Neural progenitor cell (in vitro differentiated cells): Measurements from ENCODE around the gene BTBD9. TPM values are rescaled to one million over a fixed set of nuclear protein-coding genes. Genes with fewer than 3 reads are reported as not detected.
"Not testable (repeated sequence)": the region's sequence is repeated elsewhere in the genome, so short reads cannot be mapped to it uniquely, and the experiment has no call there.

Source experiments
- DNase-seq: peaks from one replicate; pipeline ENCODE4 v3.0.0-alpha.2; 2016; ENCODE audit warnings: low spot score
- H2AFZ ChIP-seq: fragments of 200-600 bp; sonication (generic); replicated peaks from 2 replicates; pipeline ENCODE4 v1.6.1; 2016; ENCODE audit warnings: antibody characterized with exemption
- H3F3A ChIP-seq: fragments of 200-600 bp; sonication (generic); 2 replicates; pipeline ENCODE4 v1.6.1; 2016; ENCODE audit warnings: antibody characterized with exemption, low read depth
- H3K27ac ChIP-seq: fragments of 200-600 bp; sonication (generic); 2 replicates; pipeline ENCODE4 v1.5.1; 2016; ENCODE audit warnings: mild to moderate bottlenecking
- H3K27me3 ChIP-seq: fragments of 200-600 bp; sonication (generic); 2 replicates; pipeline ENCODE4 v1.6.1; 2016; ENCODE audit warnings: mild to moderate bottlenecking, moderate library complexity
- H3K36me3 ChIP-seq: fragments of 200-600 bp; sonication (generic); 2 replicates; pipeline ENCODE4 v1.5.1; 2016
- H3K4me1 ChIP-seq: fragments of 200-600 bp; sonication (generic); 2 replicates; pipeline ENCODE4 v1.6.1; 2016; ENCODE audit warnings: mixed run types
- H3K4me2 ChIP-seq: fragments of 200-600 bp; sonication (generic); 2 replicates; pipeline ENCODE4 v1.6.1; 2016
- H3K4me3 ChIP-seq: fragments of 200-600 bp; sonication (generic); 2 replicates; pipeline ENCODE4 v1.5.1; 2016
- H3K79me2 ChIP-seq: fragments of 200-600 bp; sonication (generic); 2 replicates; pipeline ENCODE4 v1.6.1; 2016; ENCODE audit warnings: low read depth
- H3K9ac ChIP-seq: fragments of 200-600 bp; sonication (generic); 2 replicates; pipeline ENCODE4 v1.6.1; 2016
- H3K9me3 ChIP-seq: fragments of 200-600 bp; sonication (generic); 2 replicates; pipeline ENCODE4 v1.5.1; 2016; ENCODE audit warnings: low read depth
- H4K20me1 ChIP-seq: fragments of 200-600 bp; sonication (generic); 2 replicates; pipeline ENCODE4 v1.6.1; 2016; ENCODE audit warnings: low read depth
- H3K27ac Mint-ChIP-seq: 3 replicates; pipeline ENCODE4 v1.8.0; 2021; ENCODE audit warnings: mixed read lengths
- H3K27me3 Mint-ChIP-seq: 2 replicates; pipeline ENCODE4 v1.8.0; 2022; ENCODE audit warnings: low read depth, mild to moderate bottlenecking, inconsistent platforms, moderate library complexity, mixed read lengths; ENCODE audit not compliant: insufficient read depth
- H3K36me3 Mint-ChIP-seq: 3 replicates; pipeline ENCODE4 v1.8.0; 2021; ENCODE audit warnings: mixed read lengths
- H3K4me1 Mint-ChIP-seq: 3 replicates; pipeline ENCODE4 v1.8.0; 2021; ENCODE audit warnings: mixed read lengths
- H3K4me3 Mint-ChIP-seq: 3 replicates; pipeline ENCODE4 v1.8.0; 2021; ENCODE audit warnings: mild to moderate bottlenecking, moderate library complexity, mixed read lengths
- H3K9me3 Mint-ChIP-seq: 3 replicates; pipeline ENCODE4 v1.8.0; 2020; ENCODE audit warnings: mixed read lengths
- CTCF ChIP-seq: fragments of 200-600 bp; sonication (generic); IDR thresholded peaks from 2 replicates; pipeline ENCODE4 v1.5.1; 2017; ENCODE audit warnings: antibody characterized with exemption, mild to moderate bottlenecking
- EZH2 ChIP-seq: fragments of 200-600 bp; sonication (generic); IDR thresholded peaks from 2 replicates; pipeline ENCODE4 v1.6.1; 2017; ENCODE audit warnings: antibody characterized with exemption, mild to moderate bottlenecking, moderate library complexity
- EZH2phosphoT487 ChIP-seq: fragments of 200-600 bp; sonication (generic); IDR thresholded peaks from 2 replicates; pipeline ENCODE4 v1.6.1; 2017; ENCODE audit warnings: antibody characterized with exemption
- total RNA-seq: library from RNA; depleted of rRNA; stranded (reverse); fragments of >200 nt; gene quantifications from 2 replicates; pipeline ENCODE4 v1.2.3, GENCODE V29; 2015; ENCODE audit warnings: low replicate concordance

BTBD9 gene
- total RNA-seq, 1 donor from 2014 or later = 16.9 TPM

GRCh38 chr6:38131527-38131965 is 508.2 kb downstream of the BTBD9 start:
- TF ChIP-seq CTCF (no peak), EZH2 (no peak), EZH2phosphoT487 (no peak)
- H3K4me1 ChIP-seq = no peaks in the 10 kb centered on the region
- no peak overlapping the region for H3K9ac ChIP-seq
- no peak overlapping the region for H3K4me3 Mint-ChIP-seq
- H3K9me3 ChIP-seq = no peaks in the 10 kb centered on the region
- H2AFZ ChIP-seq = no peak overlapping the region
- no peak overlapping the region for H3K4me3 ChIP-seq
- DNase-seq = no peak
- peaks cover 3% of the 10 kb centered on the region for H3K27me3 Mint-ChIP-seq
- no peak overlapping the region for H3K27ac ChIP-seq
- H3F3A ChIP-seq = no peaks in the 10 kb centered on the region
- H3K4me2 ChIP-seq = no peak overlapping the region
- peaks cover 2% of the 10 kb centered on the region for H3K4me1 Mint-ChIP-seq
- no peaks in the 10 kb centered on the region for H3K27me3 ChIP-seq
- no peak overlapping the region for H3K27ac Mint-ChIP-seq
- peaks cover 13% of the 10 kb centered on the region for H3K9me3 Mint-ChIP-seq
- peaks cover 20% of the 10 kb centered on the region for H3K36me3 Mint-ChIP-seq
- H3K79me2 ChIP-seq = peaks cover 31% of the 10 kb centered on the region
- H4K20me1 ChIP-seq = peaks cover 3% of the 10 kb centered on the region
- no peaks in the 10 kb centered on the region for H3K36me3 ChIP-seq

- H3K27ac ChIP-seq = no peak overlapping the region
- H3K36me3 Mint-ChIP-seq = peaks cover 39% of the 10 kb centered on the region
- H3K4me3 ChIP-seq = no peak overlapping the region
- H3K4me2 ChIP-seq = no peak overlapping the region
- H3K4me1 ChIP-seq = no peaks in the 10 kb centered on the region
- TF ChIP-seq CTCF (no peak), EZH2 (no peak), EZH2phosphoT487 (no peak)
- H3K9me3 ChIP-seq = no peaks in the 10 kb centered on the region
- no peaks in the 10 kb centered on the region for H3K27me3 Mint-ChIP-seq
- H3F3A ChIP-seq = no peaks in the 10 kb centered on the region
- no peak overlapping the region for H3K4me3 Mint-ChIP-seq
- H3K27me3 ChIP-seq = no peaks in the 10 kb centered on the region
- no peak overlapping the region for H3K27ac Mint-ChIP-seq
- DNase-seq = no peak
- no peaks in the 10 kb centered on the region for H4K20me1 ChIP-seq
- no peaks in the 10 kb centered on the region for H3K36me3 ChIP-seq
- peaks cover 13% of the 10 kb centered on the region for H3K9me3 Mint-ChIP-seq
- no peak overlapping the region for H2AFZ ChIP-seq
- peaks cover 25% of the 10 kb centered on the region for H3K79me2 ChIP-seq
- no peak overlapping the region for H3K9ac ChIP-seq
- H3K4me1 Mint-ChIP-seq = no peaks in the 10 kb centered on the region
Measured at GRCh38 chr6:38127284-38127683, 512.4 kb downstream of the BTBD9 start.

- not testable (repeated sequence) for H4K20me1 ChIP-seq, H3F3A ChIP-seq, H3K36me3 ChIP-seq, H3K9me3 Mint-ChIP-seq, H3K4me3 Mint-ChIP-seq, H3K4me1 ChIP-seq, H2AFZ ChIP-seq, H3K4me1 Mint-ChIP-seq, H3K9ac ChIP-seq, H3K27me3 ChIP-seq, H3K4me2 ChIP-seq, DNase-seq, H3K79me2 ChIP-seq, H3K27ac Mint-ChIP-seq, H3K27ac ChIP-seq, H3K27me3 Mint-ChIP-seq, H3K9me3 ChIP-seq, H3K4me3 ChIP-seq
- peaks cover 43% of the 10 kb centered on the region for H3K36me3 Mint-ChIP-seq
Measured at GRCh38 chr6:38124224-38124926, 515.4 kb downstream of the BTBD9 start.

- H3K4me2 ChIP-seq = no peak overlapping the region
- H3K4me3 ChIP-seq = no peak overlapping the region
- no peak for TF ChIP-seq EZH2phosphoT487
- TF ChIP-seq EZH2 = no peak
- TF ChIP-seq CTCF = no peak
- peaks cover 20% of the 10 kb centered on the region for H3K36me3 Mint-ChIP-seq
- no peaks in the 10 kb centered on the region for H3K27me3 Mint-ChIP-seq
- peaks cover 16% of the 10 kb centered on the region for H3K4me1 ChIP-seq
- H3K36me3 ChIP-seq = no peaks in the 10 kb centered on the region
- H3K9me3 ChIP-seq = no peaks in the 10 kb centered on the region
- H3F3A ChIP-seq = peaks cover 2% of the 10 kb centered on the region
- H2AFZ ChIP-seq = no peak overlapping the region
- no peaks in the 10 kb centered on the region for H3K9me3 Mint-ChIP-seq
- peaks cover 35% of the 10 kb centered on the region for H4K20me1 ChIP-seq
- H3K4me3 Mint-ChIP-seq = no peak overlapping the region
- no peak overlapping the region for H3K27ac Mint-ChIP-seq
- H3K27me3 ChIP-seq = no peaks in the 10 kb centered on the region
- DNase-seq = no peak
- H3K27ac ChIP-seq = no peak overlapping the region
- no peak overlapping the region for H3K9ac ChIP-seq
- H3K79me2 ChIP-seq = no peaks in the 10 kb centered on the region
- H3K4me1 Mint-ChIP-seq = no peaks in the 10 kb centered on the region
Measured at GRCh38 chr6:38119516-38119915, 520.2 kb downstream of the BTBD9 start.
